GM18526 (cell line): Measurements from ENCODE around the gene QKI.

Source experiments
- POLR2A ChIP-seq: IDR thresholded peaks from 3 replicates; pipeline ENCODE4 v1.6.1; 2011; ENCODE audit not compliant: insufficient read length; ENCODE audit errors: extremely low read depth

The QKI gene

DNA sequence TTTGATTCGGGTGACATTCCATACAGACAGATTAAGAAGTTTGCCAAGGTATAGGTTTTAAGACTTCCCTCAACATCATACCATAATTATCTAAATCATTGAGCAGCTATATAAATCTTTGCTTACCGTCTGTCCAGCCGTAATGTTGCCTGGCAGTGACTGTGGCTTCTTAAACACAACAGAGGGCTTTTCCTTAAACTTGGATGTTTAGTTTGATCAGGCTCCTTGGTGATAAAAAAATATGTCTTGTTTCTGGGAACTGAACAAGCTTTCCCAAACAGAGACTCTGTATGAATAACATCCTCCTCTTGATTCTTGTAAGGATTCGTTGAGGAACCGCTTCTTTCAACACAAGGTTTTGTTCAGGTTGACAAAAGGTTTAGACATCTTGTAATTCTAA lies 130.9 kb downstream of the QKI start:
- TF ChIP-seq POLR2A, result no peak

DNA sequence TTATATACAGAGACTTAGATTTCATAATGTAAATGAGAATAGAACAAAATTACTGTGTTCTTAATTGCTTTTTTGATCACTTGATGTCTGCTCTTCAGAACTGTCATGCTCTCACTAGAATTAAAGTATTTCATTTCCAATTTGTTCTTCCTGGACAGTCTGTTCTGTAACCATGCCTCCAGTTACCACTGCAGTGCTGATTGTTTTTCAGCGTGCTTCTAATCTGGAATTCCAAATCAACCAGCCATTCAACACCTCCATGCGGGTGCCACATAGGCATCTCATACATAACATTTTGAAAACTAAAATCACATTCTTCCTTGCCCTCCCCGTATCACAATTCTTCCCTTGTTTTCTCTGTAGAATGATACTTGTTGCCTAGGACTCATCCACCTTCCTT lies 132.8 kb downstream of the QKI start:
- TF ChIP-seq POLR2A, result no peak

DNA sequence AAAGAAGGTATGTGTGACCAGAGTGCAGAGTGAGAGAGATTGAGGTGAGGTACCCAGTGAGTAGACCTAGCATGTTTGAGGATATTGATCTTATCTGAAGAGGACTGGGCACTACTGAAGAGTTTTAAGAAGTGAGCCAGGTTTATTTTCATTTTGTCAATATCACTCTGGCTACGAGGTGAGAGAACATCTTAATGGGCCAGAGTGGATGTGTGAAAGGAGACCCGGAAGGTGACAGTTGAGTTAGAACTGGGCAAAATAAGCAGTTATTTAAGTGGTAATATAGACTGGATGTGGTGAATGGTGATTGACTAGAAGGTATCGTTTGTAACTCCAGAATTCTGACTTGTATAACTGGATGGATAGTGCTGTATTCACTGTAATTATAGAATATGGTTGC lies 134.1 kb downstream of the QKI start:
- no peak for TF ChIP-seq POLR2A

DNA sequence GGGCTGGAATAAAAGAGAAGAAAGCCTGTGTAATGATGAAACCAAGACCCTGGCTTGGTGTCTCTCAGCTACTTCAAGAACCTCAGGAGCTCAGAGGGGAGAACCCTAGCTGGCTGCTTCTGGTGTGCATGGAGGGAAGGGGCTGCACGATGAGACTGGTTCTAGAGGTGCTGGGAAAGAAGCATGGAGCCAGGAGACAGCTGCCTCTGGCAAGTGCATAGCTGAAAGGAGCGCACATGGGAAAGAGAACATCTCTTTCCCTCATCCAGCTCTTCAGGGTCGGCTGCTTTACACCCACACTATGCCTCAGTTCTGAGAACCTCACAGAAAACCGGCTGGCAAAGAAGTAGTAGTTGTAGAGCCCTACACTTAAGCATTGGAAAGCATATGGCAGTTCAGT lies 139.5 kb downstream of the QKI start:
- no peak for TF ChIP-seq POLR2A

DNA sequence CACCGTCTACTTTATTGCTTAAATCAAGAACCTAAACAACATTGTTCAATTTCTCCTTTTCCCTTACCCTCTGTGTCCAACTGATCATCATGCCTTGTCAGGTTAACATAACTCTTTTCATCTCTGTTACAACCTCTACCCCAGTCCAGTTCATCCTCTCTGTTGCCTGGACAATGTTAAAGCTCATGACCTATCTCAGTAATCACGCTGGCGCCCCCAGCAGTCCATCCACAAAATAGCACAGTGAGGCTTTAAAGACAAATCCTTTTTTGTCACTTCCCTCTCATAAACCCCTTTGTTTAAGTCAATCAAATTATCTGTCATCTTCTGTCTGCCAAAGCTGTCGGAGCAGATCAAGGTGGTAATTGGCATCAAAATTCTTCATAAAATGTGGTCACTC lies 140.1 kb downstream of the QKI start:
- TF ChIP-seq POLR2A, result no peak

DNA sequence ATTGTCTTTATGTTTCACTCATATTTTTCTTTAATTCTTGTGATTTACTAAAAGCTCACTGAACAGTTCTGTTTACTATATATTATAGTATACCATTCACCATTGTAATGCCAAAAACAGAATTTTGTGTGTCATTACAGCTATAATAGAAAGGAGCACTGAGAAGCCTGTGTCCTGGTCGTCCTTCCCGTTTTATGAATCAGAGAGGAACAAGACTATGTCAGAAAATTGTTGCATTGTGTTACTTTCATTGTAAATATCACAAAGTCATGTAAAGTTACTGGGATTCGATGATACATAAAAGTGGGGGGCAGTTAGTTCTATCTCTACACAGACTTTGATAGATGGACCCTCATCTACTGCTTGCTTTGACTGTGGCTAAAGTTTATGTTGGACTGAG lies 145.1 kb downstream of the QKI start:
- no peak for TF ChIP-seq POLR2A

DNA sequence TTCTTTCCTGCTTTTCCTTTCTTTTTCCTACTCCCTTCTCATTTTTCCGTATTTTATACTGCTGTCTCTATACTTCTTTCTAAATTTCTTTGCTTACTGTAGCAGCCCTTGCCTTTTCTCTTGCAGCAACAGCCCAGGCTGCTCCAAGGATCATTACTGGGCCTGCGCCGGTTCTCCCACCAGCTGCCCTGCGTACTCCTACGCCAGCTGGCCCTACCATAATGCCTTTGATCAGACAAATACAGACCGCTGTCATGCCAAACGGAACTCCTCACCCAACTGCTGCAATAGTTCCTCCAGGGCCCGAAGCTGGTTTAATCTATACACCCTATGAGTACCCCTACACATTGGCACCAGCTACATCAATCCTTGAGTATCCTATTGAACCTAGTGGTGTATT lies 148.8 kb downstream of the QKI start:
- no peak for TF ChIP-seq POLR2A

DNA sequence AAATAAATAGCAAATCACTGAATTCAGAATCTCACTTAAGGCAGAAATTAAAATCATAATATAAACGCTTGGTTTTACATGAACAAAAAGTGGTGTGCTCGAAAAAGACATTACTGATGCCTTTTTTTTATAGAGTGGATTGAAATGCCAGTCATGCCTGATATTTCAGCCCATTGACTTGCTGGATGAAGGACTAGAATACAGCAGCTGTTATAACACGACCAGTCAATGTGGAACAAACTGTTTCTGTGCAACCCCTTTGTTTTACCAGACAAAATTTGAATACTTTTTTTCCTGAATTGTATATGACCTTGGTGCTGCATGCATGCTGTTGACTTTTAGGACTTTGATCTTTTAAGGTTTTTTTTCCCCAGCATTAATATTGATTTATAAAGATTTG lies 150.0 kb downstream of the QKI start:
- no peak for TF ChIP-seq POLR2A

DNA sequence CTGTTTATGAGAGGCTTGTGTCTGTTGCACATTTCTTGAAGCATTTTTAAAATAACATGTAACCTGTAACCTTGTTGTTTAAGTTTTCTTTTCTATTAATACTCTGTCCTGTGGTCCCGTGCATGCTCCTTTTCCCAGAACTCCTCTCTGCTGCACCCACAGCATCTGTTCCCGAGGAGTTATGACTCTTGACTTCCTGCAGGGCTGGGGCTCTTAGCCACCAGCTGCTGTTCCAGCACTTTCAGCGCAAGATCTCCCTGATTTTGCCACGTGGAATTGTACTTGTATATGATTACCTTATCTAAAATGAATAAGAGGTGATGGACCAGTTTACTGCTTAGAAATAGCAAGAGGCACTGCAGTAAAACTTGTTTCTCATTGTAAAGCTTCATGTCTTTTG lies 150.6 kb downstream of the QKI start:
- no peak for TF ChIP-seq POLR2A

DNA sequence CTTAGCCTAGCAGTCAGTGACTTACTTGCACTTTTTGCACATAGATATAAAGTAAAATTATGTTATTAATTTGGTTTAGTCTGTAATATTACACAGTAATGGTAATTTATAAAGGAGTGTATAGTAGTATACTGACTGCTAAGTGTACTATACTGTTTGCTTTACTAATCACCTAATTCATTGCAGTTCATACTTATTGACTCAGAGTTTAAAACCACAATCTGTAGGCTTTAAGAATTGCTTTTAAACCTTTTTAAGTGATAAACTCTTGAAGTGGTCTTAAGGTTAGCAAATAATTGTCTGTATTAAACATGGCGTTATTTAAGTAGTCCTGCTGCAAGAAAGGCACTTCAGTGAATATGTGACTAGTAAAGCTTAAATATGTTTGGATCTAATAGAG lies 151.5 kb downstream of the QKI start:
- no peak for TF ChIP-seq POLR2A

DNA sequence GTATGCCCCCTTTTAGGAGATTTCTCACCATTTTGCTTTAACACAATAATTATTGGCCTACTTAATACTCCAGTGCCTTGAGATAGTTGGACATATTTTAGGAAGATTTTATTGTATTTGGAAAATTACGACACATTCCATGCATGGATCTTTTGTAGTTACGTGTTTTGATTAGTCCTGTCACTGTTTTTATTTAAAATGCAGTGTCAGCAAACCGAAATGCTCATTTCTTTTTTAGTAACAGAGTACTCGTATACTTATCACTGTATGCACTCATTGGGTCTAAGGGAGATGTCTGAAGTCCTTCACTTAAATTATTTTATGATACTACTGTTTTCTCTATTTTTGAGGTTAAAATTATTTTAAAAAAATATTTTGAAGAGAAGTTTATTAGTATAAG lies 153.8 kb downstream of the QKI start:
- TF ChIP-seq POLR2A, result no peak

DNA sequence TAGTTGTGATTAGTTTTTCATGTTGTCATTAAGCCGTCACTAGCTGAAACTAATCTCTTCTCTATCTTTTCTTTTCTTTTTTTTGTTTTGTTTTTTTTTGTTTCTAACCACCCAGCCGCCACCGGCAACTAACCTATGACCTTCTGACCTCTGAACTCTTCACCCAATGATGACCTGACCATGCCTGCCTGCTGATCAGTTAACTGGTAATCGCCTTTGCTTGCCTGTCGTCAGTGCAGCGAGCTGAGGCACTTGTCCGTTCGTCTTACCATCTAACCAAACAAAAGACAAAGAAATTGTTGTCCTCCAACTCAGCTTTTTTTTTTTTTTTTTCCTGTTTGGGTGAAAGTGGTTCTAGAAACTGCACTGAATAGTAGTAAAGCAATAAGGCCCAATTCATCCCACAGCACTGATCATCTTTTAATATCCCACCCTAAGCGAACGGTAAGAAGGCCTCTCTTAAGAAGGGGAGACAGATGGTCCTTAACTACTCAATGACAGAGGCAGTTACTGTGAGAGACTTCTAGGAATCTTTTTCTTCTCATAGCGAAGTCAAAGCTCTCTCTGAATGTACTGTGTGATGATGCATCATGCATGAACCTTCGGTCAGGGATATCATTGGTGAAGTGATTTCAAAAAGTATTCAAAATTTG lies 156.2 kb downstream of the QKI start:
- TF ChIP-seq POLR2A, result no peak

DNA sequence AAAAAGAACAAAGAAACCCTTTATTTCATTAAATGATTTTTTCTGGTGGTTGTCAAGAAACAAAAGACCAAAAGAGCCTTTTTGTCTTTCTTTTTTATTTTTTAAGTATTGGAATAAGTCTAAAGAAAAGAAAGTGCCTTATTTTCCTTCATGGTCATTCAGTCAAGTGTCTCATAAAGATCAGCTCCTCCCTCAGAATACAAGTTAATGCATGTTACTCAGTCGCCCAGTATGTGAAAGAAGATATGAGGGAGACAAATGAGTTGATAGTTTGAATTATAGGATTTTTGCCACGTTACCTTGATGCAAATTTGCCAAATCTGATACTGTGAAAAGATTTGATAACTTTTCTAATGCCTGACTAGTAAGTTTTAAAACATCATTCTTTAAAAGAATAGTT lies 157.2 kb downstream of the QKI start:
- no peak for TF ChIP-seq POLR2A

DNA sequence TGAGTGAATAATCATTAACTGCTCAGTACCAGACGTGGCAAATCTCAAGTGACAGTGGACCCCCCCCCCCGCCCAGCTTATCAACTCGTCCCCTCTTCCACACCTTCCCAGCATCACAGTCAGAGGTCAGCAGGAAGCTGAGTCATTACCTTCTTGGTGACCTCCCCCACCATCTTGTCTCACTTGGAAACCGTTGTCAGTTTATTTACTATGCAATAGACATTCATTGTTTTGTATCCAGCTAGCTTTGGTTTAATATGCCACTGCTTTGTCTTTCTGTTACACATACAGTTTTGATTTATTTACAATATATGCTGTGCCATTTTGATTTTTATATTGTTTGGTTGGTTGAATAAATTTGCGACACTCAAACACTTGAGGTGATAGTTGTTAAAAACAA lies 158.1 kb downstream of the QKI start:
- TF ChIP-seq POLR2A, result no peak

DNA sequence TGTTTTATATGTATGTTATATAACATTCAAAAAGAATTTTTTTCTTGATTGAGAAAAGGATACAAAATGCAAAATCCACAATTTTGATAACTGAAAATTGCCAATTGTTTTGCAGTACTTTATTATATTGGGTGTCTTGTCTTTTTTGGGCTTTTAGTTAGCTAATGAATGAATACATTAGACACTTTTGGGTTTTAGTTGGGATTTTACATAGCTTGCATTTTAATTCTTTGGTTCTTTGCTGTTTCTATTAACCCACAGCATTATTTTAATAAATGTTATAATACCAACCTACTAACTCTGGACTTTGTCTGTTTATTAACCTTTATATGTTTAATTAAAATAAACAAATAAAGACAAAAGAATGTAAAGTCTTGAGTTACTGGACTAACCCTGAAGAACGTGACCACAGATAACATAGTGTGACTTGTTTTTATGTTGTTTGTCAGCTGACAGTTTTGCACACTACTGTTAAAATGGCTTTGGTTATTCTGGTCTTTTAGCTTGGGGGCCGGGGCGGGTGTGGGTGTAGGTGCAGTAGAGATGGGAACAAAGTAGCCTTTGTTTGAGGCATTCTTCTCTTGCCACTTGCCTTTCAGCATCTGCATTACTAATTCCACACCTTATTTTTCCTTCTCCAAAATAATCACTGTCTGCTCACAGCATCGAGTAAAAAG lies 159.1 kb downstream of the QKI start:
- no peak for TF ChIP-seq POLR2A

DNA sequence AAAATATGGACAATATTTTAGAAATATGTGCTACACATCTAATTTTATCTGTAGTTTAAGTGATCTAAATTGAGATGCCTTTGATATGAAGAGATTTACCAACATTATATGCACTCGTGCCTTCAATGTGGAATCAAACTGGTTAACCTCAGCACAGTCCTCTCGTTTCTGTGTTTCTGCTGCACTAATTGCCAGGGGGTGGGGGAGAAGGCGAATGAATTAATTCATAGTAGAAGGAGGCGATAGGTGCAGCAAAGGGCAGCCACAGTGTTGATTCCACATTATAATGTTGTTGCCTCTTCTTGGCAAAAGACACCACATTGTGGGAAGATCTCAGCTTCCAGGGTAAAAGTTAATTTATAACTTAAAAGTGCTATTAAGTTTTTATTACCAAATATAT lies 161.6 kb downstream of the QKI start:
- TF ChIP-seq POLR2A, result no peak

DNA sequence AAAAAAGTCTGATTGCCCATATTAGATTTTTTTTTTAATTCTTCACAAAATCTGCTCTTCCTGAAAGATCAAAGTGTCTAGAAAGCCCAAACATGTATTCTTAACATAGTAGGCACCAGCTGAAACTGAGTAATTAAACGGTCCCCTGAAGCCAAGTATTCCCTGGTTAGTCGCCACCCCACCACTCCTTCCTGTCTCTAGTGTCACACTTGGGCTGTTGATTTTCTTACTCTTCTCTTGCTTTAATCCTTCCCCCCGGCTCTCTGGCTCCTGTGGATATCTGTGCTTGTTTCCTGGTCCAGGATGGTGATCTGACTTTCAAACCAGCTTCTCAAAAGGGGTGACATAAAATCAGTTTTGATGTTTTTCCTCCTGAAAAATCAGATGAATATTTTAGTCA lies 162.9 kb downstream of the QKI start:
- TF ChIP-seq POLR2A, result no peak
